H1 (cell line): Measurements from ENCODE around the gene CCL5.

Source experiments
- CREB1 ChIP-seq: IDR thresholded peaks from 2 replicates; pipeline ENCODE4 v1.6.1; 2012; ENCODE audit warnings: inconsistent platforms
- CTCF ChIP-seq, 3 experiments: IDR thresholded peaks; 1 replicate in 2 of 3; 2 replicates in 1 of 3; pipeline versions ENCODE4 v1.5.1 to v1.6.1; 2011; ENCODE audit warnings: low read length in 3 of 3, mild to moderate bottlenecking in 3 of 3, inconsistent platforms in 2 of 3, low read depth in 1 of 3, moderate library complexity in 1 of 3; ENCODE audit not compliant: insufficient read depth in 1 of 3; ENCODE audit errors: control extremely low read depth in 1 of 3
- EZH2 ChIP-seq: fragments of 200-600 bp; sonication (generic); IDR thresholded peaks from 2 replicates; pipeline ENCODE4 v1.7.1; 2012; ENCODE audit warnings: low read depth, mild to moderate bottlenecking, moderate library complexity, low read length, inconsistent platforms; ENCODE audit not compliant: severe bottlenecking
- GABPA ChIP-seq: IDR thresholded peaks from 2 replicates; pipeline ENCODE4 v1.6.1; 2011; ENCODE audit warnings: mild to moderate bottlenecking, low read length, moderate library complexity, borderline replicate concordance; ENCODE audit not compliant: insufficient read depth
- NANOG ChIP-seq: IDR thresholded peaks from 2 replicates; pipeline ENCODE4 v1.6.1; 2011; ENCODE audit warnings: low read length, low read depth, mild to moderate bottlenecking, inconsistent platforms; ENCODE audit not compliant: insufficient read depth, poor library complexity, severe bottlenecking
- TCF12 ChIP-seq: IDR thresholded peaks from 2 replicates; pipeline ENCODE4 v1.6.1; 2011; ENCODE audit warnings: low read depth, mild to moderate bottlenecking, low read length

GRCh38 chr17:35906191-35906925 lies 26.2 kb upstream of the CCL5 start:
- no peak for TF ChIP-seq EZH2
- no peak for TF ChIP-seq GABPA
- no peak for TF ChIP-seq CTCF (IDR thresholded peaks at IDR 0.05; ENCODE audit: control extremely low read depth in 1 of 3, insufficient read depth in 1 of 3, low read depth in 1 of 3, low read length in 3 of 3)
- TF ChIP-seq CREB1, result no peak
- TF ChIP-seq TCF12, result no peak
- TF ChIP-seq NANOG, result no peak
